CD4-positive, alpha-beta T cell treated with Interleukin-17A for 4 hours (primary cell): Measurements from ENCODE around the gene PPDPF.
"Not testable (repeated sequence)": the region's sequence is repeated elsewhere in the genome, so short reads cannot be mapped to it uniquely, and the experiment has no call there.

Source experiments
- DNase-seq: peaks from one replicate; pipeline ENCODE4 v3.0.0-alpha.2; 2020; ENCODE audit warnings: mixed read lengths

Gene PPDPF, protein sequence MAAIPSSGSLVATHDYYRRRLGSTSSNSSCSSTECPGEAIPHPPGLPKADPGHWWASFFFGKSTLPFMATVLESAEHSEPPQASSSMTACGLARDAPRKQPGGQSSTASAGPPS

DNA sequence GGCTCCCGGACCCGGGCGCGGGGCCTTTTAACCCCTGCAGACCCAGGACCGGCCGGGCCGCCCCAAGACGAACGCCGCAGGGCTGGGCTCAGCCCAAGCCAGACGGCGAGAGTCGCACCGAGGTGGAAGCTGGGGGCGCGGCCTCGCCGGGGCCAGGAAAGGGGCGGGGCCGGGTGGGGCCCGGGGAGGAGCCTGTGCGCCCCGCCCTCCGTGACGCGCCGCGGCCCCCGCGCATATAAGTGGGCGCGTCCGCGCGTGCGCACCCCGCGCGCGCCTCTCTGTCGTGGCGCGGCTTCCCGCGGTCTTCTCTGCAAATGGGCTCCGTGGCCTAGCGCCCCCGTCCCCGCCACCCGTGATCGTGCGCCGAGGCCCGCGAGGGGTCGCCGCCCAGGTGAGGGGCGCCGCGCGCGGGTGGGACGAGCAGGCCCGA, at the start of gene PPDPF:
Gene PPDPF, plus strand, starts transcription at position 262 of the 430 bp plus-strand sequence. CDS start 544 bp downstream, outside the sequence.
- peak; percentile 86 for DNase-seq

DNA sequence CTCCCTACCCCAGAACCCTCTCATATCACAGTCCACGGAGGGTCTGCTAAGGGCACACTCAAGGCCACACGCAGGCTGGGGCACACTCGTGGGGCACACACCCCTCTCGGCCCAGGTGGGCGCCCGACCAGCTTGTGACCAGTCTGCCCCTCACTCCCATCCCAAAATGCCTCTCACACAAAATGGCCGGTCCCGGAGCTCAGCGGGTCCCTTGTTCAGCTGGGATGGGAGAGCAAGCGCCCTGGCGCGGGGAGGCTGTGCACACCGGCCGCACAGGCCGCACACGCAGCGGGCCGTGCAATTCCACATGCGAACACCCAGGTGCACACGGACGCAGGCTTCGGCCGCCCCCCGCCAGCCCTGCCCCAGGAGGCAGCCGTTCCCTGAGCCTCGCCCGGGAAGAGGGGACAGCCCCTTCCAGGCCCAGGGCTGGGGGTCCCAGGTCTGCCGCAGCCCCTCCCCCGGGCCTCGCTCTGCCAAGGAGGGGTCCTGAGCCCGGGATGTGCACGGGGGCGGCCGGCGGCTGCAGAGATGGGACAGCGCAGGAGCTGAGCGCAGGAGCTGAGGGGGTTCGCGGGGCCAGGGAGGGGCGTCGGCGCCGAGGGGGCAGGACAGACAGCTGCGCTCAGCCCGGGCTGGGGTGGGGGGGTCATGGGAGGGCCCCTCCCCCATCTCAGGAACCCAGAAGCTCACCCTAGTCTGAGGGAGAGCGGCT, 49.4 kb upstream of the PPDPF start:
- no peak for DNase-seq

DNA sequence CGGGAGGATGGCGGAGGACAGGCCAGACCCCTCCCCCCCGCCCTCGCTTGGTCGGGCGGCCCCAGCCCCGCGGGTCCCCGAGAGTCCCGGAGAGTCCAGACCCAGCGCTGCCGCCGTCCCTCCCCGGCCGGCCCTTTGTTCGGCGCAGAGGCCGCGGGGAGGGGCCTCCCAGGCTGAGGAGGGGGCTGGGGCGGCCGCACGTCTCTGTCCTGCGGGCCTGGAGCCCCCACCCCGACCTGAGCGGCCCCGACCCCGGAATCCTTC, 48.9 kb upstream of the PPDPF start:
- no peak for DNase-seq

DNA sequence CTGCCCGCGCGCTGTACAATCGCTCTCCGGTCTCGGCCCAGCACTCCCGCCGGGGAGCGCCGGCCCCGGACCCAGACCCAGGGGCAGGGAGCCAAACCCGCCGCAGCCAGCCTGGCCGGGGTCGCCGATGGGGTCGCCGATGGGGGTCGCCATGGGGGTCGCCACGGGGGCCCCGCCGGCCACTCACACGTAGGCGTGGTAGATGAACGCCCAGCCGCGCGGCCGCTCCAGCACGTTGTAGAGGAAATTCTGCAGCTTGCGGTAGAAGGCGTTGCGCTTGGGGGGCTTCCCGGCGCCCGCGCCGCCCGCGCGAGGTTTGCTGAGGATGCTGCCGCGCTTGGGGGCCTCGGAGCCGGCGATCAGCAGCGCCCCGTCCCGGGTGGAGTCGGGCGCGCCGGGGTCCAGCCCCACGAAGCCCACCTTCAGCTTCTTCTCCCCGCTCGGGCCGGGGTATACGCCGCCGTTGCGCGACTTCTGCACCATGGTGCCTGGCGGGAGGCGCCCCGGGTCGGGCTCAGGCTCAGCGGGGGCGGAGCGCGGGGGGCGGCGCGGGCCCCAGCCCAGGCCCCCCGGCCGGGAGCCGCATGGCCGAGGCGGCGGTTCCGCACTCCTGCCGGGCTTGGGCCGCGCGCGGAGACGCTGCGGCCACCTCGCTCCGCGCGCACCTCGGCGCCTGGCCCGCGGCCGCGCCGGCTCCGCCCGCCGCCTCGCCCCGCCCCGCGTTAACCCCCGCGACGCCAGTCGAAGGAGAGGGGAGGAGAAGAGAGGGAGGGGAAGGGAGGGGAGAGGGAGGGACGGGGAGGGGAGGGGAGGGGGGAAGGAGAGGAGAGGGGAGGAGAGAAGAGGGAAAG, 48.4 kb upstream of the PPDPF start, which contains the start of gene KCNQ2:
Gene KCNQ2, minus strand, starts transcription at position 675 of the 851 bp plus-strand sequence. Its CDS starts 192 bp downstream, at position 483.
- DNase-seq, result no peak

DNA sequence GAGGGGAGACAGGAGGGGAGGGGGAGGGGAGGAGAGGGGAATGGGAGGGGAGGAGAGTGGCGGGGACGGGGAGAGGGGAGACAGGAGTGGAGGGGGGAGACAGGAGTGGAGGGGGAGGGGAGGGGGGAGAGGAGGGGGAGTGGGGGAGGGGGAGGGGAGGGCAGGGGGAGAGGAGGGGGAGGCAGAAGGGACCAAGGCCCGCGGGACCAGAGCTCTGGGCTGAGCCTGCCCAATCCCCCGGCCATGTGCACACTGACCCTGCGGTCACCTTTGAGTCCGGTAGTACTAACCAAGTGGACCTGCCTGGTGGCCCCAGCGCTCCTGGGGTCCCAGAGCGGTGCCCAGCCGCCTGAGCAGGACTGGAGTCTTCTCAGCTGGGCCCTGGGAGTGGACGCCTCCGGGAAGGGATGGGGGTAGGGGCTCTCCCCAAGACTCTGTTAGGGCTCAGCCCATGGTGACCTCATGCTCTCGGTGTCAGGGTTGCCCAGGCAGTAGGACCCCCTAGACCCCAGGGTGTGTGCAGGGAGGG, 47.6 kb upstream of the PPDPF start:
- DNase-seq, result no peak

DNA sequence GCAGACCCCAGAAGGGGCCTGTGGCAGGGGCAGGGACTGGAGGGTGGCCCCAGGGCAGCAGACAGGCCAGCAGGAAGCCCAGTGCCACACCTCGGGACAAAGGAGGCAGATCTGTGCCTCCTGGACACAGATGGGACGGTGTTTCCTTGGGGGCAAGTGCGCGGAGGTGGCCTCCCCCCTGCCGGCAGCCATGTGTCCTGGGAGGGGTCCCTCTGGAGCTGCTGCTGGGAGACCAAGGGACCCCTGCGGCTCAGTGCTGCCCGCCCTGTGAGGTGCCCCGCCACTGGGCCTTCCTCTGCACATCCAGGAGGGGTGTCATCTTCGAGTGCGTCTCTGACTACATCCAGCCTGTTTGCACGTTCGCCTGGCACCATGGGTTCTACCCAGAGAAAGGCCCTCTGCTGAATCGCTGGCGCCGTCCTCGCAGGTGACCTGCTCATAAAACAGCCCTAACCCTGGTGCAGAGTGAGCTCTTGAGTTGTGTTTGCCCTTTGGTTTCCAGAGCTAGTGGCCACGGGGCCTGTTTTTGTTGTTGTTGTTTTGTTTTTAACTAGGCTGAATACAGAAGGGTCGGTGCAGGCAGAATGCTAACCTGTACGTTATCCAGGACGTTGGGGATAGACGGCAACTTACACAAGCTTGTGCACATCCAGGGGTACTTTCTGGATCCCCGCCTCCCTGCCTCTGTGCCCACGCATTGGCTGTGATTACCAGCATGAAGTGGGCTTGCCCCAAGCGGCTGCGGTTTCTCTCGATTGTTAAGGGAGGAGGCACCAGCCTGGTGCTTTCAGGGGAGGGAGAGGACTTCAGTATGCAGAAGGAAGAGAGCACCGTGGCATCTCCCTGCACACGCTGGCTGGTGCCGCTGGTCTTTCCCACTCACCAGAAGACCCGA, 46.8 kb upstream of the PPDPF start:
- DNase-seq, result no peak

DNA sequence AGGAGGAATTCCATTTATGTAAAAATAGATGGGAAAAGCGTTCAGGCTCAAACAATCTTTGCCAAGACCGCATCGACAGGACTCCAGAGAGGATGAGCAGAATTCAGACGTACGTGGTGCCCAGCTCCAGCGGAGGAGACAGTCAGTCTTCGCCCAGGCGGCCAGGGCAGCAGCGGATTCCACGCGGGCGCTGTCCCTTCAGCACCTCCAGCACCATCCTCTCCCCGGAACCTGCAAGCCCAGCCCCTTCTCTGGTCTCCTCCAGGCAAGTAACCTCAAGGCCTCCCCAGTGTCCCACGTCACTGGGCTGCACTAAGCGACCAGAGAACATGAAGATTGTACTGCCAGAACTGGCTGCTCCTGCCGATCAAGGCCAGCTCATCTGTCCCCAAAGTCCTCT, 45.4 kb upstream of the PPDPF start:
- DNase-seq, result no peak

DNA sequence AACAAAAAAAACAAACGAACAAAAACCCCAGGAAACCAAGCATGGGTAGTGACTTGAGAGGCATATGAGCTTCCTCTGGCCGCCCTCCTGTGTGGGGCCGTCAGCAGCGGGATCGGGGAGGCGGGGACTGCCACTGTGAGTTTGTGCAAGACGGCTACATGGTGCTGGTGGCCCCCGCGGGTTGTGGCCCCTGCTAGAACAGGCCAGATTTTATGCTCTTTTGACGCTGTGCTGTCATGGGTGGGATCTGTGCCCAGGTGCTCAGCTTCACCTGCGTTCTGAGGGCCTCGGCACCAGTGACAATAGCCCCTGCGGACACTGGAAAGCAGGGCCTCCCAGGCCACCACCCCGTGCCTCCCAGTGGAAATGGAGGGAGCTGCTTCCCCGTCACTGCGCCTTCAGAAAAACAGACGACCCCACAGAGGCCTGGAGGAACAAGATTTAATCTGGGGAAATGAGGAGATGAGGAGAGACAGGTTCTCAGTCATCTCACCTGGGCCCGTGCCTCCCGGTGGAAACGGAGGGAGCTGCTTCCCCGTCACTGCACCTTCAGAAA, 43.4 kb upstream of the PPDPF start:
- DNase-seq, result no peak

DNA sequence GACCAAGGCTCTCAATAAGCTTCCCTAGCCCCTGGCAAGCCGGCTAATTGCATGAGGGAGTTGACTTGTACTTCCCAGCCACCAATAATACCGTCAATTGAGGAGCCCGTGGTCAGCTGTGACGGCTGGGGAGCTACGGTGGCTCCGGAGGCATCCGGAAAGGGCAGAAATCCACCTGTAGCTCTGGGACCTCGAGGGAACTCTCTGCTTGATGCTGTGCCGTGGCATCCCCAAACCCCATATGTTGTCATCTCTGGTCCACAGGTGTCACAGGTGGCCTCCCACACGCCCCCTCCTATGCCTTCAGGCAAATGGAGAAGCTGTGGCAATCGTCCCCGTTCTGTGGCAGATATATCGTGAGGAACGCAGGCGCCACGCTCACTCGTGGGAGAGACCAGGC, 42.6 kb upstream of the PPDPF start:
- DNase-seq, result no peak

DNA sequence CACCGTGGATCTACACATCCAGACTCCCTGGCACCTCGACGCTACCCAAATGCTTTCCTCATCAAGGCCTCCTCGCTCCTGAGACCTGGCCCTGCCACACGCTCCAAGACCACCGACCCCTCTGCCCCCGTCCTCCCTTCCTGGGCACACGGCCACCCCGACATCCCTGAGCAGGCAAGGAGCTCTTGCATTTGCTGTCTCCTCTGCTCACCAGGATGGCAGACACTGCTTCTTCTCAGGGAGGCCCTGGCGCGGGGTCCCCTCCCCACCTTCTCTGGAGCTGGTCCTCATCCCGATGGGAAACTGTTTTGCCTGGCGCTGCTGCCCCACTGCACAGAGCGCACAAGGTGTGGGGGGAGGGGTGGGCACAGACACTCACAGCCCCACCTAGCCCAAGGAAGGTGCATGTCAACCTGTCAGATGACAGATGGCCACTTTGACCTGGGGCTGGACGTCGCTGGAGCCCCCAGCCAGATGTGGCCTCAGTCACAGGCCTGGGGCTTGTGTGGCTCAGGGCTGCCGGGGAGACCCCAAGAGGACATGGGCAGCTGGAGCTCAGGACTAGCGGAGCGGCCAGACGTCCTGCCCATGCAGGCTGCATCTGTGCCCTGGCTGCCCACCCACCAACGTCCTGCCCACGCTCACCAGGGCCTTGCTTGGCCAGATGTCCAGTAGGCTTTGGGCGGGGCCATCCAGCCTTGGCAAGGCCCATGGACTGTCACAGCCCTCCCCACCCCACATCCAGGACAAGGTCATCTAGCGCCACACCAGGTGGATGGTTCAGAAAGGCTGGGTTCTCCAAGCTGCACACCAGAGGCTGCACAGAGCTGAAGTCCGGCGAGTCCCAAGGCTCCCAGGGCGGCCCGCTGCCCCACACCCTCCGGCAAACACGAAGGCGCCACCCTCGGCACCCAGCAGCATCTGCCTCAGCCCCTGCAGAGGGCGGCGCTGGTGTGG, 41.9 kb upstream of the PPDPF start:
- no peak for DNase-seq

DNA sequence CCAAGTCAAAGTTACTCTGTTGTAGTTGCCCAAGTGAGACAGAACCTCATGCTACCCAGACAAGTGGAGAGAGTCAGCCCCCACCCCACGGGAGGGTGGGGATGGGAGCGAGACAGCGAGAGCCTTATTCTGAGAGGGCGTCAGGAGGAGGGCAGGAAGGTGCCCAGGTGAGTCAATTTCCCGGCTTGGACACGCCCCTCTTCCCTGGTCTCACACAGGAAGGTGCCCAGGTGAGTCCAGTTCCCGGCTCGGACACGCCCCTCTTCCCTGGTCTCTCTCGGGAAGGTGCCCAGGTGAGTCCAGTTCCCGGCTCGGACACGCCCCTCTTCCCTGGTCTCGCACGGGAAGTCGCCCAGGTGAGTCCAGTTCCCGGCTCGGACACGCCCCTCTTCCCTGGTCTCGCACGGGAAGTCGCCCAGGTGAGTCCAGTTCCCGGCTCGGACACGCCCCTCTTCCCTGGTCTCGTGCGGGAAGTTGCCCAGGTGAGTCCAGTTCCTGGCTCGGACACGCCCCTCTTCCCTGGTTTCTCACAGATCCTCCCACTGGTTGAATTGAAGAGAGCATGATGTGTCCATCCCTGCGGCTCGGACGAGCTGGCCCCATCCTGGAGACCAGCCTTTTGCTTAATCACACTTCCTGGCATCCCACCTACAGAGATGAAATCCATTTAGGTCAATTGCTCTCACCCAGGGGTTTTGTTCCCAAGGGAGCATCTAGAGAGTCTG, 40.7 kb upstream of the PPDPF start:
- DNase-seq, result not testable (repeated sequence)

DNA sequence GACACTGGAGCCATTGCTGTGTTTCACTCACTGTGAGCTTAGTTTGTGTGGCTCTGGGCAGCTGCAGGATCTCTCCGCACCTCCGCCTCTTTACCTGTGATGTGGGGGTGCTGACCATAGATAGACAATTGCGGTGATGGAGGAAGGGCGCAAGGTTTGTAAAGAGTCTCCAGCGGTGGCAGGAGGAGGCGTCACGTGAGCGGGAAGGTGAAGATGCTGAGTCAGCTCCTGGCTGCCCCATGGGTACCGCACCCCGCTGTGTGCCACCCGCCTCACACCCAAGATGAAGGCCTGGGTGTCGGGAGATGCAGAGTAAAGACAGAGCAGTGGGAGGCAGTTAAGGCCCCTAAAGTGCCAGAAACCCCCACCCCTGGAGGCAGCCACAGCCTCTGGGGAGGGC, 39.1 kb upstream of the PPDPF start:
- DNase-seq, result no peak

DNA sequence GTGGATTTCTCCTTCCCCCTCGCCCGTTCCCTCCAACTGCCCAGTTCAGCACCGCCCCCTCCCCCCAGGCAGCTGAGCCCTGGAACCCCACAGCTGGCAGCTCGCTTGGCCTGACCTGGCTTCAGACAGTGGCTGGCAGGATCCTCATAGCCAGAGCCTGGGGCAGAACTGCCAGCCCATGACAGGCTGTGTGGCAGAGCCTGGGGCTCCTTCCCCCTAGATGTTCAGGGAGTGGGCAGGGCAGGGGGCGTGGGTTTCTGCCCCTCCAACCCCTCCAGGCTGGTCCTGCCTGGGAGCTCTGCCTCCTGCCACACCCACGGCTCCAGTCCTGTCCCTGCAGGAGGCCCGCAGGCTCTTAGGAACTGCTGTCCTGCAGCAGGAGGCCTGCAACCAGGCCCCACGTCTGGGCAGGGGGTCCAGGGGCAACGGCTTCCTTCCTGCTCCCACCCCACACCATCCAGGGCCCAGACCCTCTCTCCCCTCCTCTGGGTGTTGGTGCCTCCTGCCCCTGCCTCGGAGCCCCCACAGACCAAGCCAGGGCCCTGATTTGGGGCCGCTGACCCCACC, 38.5 kb upstream of the PPDPF start:
- no peak for DNase-seq

DNA sequence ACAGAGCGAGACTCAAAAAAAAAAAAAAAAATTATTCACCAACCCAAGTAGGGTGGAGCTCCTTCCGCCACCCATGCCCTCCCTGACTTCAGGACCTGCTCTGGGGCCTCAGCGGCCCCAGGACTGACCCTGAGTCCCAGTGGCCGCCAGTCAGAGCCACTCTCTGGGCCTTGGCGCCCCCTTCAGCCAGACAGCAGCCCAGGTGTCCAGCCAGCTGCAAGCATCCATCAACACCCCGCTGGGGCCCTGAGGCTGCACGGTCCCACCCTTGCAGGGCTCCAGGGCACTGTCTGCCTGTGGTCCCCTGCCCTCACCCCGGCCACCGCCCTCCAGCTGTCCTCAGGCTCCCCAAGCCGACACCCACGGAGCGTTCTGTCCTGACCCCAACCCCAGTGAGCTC, 36.7 kb upstream of the PPDPF start:
- DNase-seq, result no peak

DNA sequence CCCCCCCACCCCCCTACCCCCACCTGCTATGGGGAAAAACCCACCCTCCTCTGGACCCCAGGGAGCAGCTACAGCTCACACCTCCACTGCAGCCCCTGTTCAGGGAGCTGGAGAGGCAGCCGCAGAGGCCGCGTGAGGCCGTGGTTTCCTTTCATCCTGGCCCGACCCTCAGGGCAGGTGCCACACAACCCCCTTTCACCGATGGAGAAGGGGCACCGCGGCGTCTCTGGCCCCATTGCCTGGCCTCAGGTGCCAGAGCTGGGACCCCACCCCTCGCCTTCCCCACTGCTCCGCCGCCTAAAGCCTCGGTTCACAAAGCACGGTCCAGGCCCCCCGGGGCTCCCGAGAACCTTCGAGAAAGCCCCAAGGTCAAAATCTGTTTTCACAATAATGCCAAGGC, 36.3 kb upstream of the PPDPF start:
- DNase-seq, result no peak

DNA sequence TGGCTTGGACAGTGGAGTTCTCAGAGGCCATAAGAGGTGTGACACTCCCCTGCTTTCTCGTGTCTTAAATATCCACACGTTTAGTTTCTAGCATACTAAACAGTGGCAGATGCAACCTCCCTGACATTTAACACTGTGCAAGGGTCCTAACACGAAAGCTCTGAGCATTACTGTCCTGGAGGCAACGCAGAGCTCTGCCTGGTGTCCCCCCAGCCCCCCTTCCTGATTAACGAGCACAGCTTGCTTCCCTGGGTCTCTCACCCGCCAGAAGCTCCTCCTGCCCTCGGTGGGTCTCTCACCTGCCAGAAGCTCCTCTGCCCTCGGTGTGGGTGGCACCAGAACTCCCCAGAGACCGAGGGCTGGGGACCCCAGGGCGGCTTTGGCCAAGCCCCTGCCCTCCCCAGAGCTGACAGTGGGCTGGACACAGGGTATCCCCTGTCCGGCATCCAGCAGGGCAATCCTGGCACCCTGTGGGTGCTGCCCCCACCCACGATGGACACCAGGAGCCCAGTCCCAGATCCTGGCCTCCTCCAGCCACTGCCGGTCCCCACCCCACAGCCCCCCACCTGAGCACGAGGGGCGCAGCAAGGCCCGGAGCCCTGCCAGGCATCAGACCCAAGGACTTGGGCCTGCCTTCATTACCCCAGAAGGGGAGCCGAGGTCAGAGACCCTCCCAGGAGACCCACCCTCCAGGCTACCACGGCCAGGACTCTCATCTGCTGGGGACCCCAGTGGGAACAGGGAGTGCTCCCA, 35.7 kb upstream of the PPDPF start:
- no peak for DNase-seq

DNA sequence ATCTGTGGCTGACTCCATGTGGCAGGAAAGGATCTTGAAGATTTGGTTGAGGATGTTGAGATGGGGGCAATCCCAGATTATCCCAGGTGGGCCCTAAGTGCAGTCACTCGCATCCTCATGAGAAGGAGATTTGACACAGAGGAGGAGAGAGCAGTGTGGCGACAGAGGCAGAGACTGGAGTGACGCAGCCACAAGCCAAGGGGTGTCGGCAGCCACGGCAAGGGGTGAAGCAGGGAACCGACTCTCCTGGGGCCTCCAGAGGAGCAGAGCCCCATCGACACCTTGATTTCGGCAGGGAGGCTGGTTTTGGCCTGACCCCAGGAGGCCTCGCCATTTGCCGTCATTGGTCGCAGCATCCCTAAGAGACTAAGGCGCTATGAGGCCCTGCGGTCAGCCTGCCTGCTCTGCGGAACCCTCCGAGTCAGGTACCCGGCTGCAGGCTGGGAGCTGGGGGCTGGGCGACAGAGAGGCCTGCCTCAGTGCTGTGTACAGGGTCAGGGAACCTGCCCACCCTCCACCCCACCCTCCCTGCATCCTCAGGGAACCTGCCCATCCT, 34.2 kb upstream of the PPDPF start:
- DNase-seq, result no peak

DNA sequence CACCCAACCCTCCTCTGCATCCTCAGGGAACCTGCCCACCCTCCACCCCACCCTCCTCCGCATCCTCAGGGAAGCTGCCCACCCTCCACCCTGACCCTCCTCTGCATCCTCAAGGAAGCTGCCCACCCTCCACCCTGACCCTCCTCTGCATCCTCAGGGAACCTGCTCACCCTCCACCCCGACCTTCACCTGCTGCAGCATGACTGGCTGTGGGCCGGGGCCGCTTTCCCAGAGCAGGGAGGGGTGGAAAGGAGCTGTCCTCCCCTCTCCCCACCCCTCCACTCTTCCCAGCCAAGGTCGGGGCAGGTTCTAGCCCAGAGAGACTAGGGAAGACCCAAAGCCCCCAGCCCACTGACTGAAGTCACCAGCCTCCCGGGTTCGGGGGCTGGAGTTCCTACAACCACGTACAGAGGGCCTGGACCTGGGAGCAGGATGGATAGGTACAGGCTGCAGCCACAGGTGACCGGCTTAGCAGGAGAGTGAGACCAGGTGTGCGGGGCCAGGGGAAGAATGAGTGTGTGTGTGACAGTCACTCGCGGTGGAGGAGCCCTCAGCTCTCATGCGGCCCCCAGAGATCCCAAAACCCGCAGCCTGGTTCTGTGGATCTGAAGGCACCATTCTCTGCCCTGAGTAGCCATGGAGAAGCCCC, 33.3 kb upstream of the PPDPF start:
- DNase-seq, result no peak
